Myocyte (in vitro differentiated cells): ENCODE measurements around the gene MARCHF2. TPM values are rescaled to one million over a fixed set of nuclear protein-coding genes. Genes with fewer than 3 reads are reported as not detected.
A peak's percentile ranks its signal among the peaks of the same experiment; 100 is the strongest.

ENCODE experiments used
- DNase-seq: peaks from one replicate; pipeline ENCODE4 v3.0.0-alpha.2; 2012; ENCODE audit warnings: low read depth
- total RNA-seq: library from RNA; depleted of rRNA; stranded (reverse); fragments of >200 nt; gene quantifications from 2 replicates; pipeline ENCODE4 v1.2.3, GENCODE V29; 2014

The MARCHF2 gene
- total RNA-seq, 1 donor from 2014 or later: 60.6 TPM

DNA sequence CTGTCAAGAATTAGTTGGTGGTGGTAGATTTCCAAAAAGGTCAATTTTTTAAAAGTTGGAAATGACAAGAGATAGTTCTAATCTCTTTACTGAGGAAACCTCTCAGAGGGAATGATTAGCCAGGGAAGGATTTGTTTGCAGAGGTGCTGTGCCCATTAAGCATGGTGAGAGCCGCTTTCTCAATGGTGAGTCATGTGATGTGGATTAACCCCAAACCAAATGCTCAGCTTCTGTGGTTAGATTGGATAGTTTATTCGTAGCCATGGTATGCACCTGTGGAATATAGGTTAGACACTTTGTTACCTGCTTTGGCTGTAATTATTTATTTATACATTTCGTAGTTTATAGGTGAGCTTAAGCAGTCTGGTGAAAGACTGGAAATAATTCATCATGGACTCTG is 38.8 kb downstream of the MARCHF2 start:
- DNase-seq: peak; percentile 69

- DNase-seq: no peak
These were observed 39.5 kb downstream of the MARCHF2 start for GRCh38 chr19:8452446-8453123.

GRCh38 chr19:8453616-8454015 is 40.5 kb downstream of the MARCHF2 start:
- no peak for DNase-seq

DNA sequence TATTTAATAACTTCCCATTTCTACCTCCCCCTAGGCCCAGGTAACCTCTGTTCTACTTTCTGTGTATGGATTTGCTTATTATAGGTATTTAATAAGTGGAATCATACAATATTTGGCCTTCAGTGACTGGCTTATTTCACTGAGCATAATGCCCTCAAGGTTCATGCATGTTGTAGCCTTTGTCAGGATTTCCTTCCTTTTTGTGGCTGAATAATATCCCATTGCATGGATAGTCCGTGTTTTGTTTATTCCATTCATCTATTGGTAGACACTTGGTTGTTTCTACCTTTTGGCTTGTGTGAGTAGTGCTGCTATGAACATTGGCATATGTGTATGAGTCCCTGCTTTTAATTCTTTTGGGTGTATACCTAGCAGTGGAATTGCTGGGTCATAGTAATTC is 41.1 kb downstream of the MARCHF2 start:
- no peak for DNase-seq

DNA sequence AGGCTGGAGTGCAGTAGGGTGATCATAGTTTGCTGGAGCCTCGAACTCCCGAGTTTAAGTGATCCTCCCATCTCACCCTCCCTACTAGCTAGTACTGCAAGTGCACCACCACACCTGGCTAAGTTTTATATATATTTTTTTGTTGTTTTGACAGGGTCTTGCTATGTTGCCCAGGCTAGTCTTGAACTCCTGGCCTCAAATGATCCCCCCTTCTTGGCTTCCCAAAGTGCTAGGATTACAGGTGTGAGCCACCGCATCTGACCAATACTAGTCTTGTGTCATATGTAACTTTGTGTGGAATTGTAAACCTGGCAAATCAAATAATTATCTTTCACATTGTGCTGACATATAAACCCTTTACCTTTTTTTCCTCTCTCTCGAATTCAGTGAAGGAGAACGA is 41.9 kb downstream of the MARCHF2 start:
- DNase-seq: no peak

GRCh38 chr19:8456064-8456463 is 43.0 kb downstream of the MARCHF2 start:
- no peak for DNase-seq

DNA sequence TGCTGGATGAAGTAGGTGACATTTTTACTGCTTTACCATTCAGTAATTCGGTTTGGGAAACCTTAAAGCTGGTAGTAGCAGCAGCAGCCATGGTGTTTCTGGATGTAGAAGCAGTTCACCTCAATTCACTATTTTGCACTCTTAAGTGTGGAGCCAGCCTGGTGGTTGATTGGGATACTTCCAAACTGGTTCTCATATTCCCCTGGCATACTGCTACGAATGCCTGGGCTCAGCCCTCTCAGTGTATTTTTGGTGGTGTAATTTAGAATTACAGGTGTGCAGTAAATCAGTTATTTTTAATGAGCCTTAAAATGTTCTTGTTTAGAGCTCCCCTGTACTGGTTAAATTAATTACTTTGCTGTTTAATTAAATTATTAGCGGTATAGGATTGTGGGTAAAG is 44.1 kb downstream of the MARCHF2 start:
- DNase-seq: no peak

DNA sequence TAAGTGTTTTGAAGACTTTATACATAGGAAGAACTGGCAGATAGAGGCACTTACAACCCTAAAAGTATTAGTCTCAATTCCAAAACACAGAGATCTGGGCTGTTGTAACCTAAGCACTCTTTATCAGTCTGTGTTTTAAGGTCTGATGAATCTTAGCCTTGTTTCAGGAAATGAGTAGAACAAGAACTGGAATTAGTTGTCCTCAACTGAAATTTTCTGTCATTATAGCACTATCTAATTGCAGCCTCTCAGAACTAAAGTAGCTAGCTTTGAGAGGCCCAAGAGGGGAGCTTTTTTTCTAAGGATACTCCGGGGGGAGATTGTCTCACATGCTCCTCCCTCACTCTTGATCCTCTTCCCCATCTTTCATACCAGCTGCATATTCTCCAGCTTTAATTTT is 44.7 kb downstream of the MARCHF2 start:
- no peak for DNase-seq

GRCh38 chr19:8458380-8458779 is 45.3 kb downstream of the MARCHF2 start:
- DNase-seq: no peak

DNA sequence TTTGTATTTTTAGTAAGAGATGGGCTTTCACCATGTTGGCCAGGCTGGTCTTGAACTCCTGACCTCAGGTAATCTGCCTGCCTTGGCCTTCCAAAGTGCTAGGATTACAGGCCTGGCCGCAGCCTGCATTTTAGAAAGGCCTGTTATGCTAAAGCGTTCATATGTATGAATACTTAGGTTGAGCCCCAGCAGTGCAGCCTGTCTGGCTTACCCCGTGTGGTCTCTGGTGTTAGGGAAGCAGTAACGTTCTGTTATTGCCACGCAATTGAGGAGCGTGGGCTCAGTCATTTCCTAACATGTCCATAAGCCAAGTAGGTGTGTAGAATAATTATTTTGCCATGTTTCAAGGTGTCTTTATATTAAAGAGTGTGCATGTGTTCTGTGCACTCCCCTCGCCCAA is 46.0 kb downstream of the MARCHF2 start:
- no peak for DNase-seq

DNA sequence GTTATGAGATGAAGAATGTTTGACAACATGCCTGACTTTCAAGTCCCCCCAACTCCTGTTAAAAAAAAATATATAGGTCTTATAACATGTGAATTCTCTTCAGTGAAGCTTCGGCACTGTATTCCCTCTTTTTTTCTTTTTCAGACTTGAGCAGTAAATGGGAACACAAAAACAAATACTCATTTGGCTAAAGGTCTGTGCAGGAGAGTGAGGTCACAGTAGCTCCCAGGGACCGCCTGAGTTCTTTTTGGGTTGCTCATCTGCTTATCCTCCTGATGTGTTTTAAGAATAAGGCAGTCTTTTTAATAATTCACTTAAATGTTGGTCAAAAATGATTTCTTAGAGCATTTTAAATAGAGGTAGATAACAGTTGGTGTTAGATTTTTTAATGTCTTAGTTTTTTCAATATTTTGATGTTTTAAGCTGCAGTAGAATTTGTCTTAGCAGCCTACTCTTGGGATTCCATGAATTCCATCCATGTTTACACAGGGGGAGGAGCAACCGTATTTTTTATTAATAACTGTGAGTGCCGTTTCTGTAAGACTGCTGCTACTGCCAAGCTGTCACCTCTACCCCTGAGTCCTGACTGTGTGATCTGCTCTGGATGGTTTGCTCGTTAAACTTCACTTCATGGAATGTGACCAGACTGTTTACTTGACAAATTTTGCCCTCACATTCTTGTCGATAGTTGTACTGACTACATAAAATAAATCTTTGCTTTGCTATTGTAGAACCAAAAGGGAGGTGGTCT is 46.6 kb downstream of the MARCHF2 start:
- DNase-seq: peak; percentile 39

GRCh38 chr19:8460516-8461298 is 47.6 kb downstream of the MARCHF2 start:
- no peak for DNase-seq

DNA sequence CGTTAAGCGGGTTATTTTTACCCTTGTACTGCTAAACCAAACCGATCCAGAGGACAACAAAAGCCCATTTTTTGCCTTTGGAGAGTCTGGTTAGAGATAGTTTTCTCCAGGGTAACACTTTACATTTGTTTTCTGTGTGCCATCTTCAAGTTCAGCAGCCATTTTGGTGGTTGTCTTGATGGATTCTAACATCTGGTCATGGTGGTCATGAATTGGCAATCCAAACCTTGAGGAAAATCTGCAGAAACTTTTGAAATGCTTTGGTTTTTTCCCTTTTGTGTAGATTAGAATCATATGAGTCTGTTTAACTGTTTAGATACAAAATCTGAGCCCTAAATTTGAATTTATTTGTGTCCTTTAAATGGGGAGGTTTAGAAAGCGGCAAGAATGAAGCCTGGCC is 48.3 kb downstream of the MARCHF2 start:
- peak; percentile 48 for DNase-seq

- no peak for DNase-seq
These were observed 48.8 kb downstream of the MARCHF2 start for GRCh38 chr19:8461891-8462290.

DNA sequence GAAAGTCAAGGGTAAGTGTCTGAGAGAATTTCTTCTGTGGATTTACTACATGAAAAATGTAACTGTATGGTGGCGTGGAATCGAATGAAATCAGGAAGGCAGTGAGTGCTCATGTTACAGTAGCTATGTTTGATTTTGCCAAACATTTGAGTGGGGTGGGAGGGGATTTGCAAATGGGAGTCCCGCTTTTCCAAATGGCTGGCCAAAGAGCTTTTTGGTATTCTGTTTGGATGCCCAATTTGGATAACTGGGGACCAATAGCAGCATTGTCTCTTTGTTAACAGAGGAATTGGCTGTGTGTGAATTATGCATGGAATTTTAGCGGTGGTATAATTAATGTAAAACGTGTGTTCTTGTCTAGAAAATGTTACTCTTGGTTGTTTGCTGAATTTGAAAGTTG is 49.5 kb downstream of the MARCHF2 start:
- DNase-seq: no peak

- no peak for DNase-seq
These were observed 50.3 kb downstream of the MARCHF2 start for GRCh38 chr19:8463365-8463764.

GRCh38 chr19:8466018-8466417 is 52.9 kb downstream of the MARCHF2 start:
- DNase-seq: no peak

GRCh38 chr19:8468124-8468523 is 55.0 kb downstream of the MARCHF2 start:
- no peak for DNase-seq

- DNase-seq: no peak
These were observed 55.8 kb downstream of the MARCHF2 start for GRCh38 chr19:8468761-8469373.

GRCh38 chr19:8469613-8470368 is 56.7 kb downstream of the MARCHF2 start:
- DNase-seq: no peak
